HFFc6 (cell line): ENCODE results near the gene SDHC. TPM values are rescaled to one million over a fixed set of nuclear protein-coding genes. Genes with fewer than 3 reads are reported as not detected.
"Not testable (repeated sequence)": the region's sequence is repeated elsewhere in the genome, so short reads cannot be mapped to it uniquely, and the experiment has no call there.

Experiments used
- DNase-seq: peaks from one replicate; pipeline ENCODE4 v3.0.0-alpha.2; 2018
- H3K27ac Mint-ChIP-seq: 2 replicates; pipeline ENCODE4 v1.8.0; 2020; ENCODE audit warnings: mild to moderate bottlenecking, mixed read lengths
- H3K27me3 Mint-ChIP-seq: 2 replicates; pipeline ENCODE4 v1.8.0; 2021; ENCODE audit warnings: mild to moderate bottlenecking, moderate library complexity, mixed read lengths; ENCODE audit not compliant: insufficient read depth
- H3K36me3 Mint-ChIP-seq: 2 replicates; pipeline ENCODE4 v1.8.0; 2021; ENCODE audit warnings: low read depth, mixed read lengths
- H3K4me1 Mint-ChIP-seq: 2 replicates; pipeline ENCODE4 v1.8.0; 2020; ENCODE audit warnings: low read depth, mixed read lengths
- H3K4me3 Mint-ChIP-seq: 2 replicates; pipeline ENCODE4 v1.8.0; 2020; ENCODE audit warnings: mild to moderate bottlenecking, moderate library complexity, mixed read lengths
- H3K9me3 Mint-ChIP-seq: 2 replicates; pipeline ENCODE4 v1.8.0; 2020; ENCODE audit warnings: mild to moderate bottlenecking, mixed read lengths
- CTCF ChIP-seq: fragments of 200-600 bp; sonication (generic); IDR thresholded peaks from 2 replicates; pipeline ENCODE4 v1.5.0; 2021; ENCODE audit warnings: antibody characterized with exemption, mild to moderate bottlenecking
- total RNA-seq, 6 experiments: library from RNA; stranded (reverse); fragmentation: NEBNext Ultra II Directional; extraction: Animal tissue kit (Norgen Biotek cat#: 25700); gene quantifications; 2 replicates in 1 of 6; 3 replicates in 5 of 6; pipeline ENCODE4 v1.2.3, GENCODE V29; 2021

SDHC gene
- total RNA-seq, 6 experiments from 2014 or later: 237 to 285 (median 247) TPM

GRCh38 chr1:161408429-161409052 is 94.4 kb downstream of the SDHC start:
- TF ChIP-seq CTCF: no peak
- peaks cover 19% of the 10 kb centered on the region for H3K4me1 Mint-ChIP-seq
- H3K27ac Mint-ChIP-seq: no peak overlapping the region
- peaks cover 16% of the 10 kb centered on the region for H3K27me3 Mint-ChIP-seq
- H3K4me3 Mint-ChIP-seq: no peak overlapping the region
- H3K36me3 Mint-ChIP-seq: no peaks in the 10 kb centered on the region
- no peaks in the 10 kb centered on the region; the same call in 1 of the 2 replicates for H3K9me3 Mint-ChIP-seq
- DNase-seq: no peak

DNA sequence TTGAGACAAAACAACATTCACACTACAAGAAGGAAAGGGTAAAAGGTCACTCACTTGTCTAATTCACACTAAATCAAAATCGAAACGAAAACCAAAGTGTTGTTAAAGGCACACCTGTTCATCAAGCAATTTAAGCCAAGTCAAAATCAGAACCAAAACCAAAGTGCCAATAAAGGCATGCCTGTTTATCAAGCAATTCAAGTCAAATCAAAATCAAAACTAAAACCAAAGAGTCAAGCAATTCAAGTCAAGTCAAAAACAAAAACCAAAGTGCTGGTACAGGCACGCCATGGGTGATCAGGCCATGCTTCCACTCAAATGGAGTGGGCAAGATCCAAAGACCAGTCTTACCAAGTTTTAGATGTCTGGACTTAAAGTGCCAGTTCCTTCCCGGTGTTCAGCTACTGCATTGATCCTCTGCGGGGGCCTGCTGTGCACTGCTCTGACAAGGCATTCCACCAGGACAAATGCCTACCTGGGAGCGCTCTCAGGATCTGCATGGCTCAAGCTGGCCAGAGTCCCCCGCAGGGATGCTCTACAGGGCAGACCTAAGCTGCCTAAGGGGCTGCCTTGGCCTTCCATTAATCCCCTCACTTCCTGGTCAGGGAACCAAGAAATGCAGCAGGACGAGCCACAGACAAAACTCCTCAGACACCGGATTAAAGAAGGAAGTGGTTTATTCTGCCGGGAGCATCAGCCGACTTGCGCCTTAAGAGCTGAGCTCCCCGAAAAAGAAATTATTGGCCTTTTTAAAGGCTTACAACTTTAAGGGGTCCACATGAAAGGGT is 95.9 kb downstream of the SDHC start:
- DNase-seq, H3K27ac Mint-ChIP-seq, H3K36me3 Mint-ChIP-seq, H3K4me3 Mint-ChIP-seq, H3K9me3 Mint-ChIP-seq: not testable (repeated sequence)
- peaks cover 11% of the 10 kb centered on the region for H3K27me3 Mint-ChIP-seq
- H3K4me1 Mint-ChIP-seq: peaks cover 19% of the 10 kb centered on the region

DNA sequence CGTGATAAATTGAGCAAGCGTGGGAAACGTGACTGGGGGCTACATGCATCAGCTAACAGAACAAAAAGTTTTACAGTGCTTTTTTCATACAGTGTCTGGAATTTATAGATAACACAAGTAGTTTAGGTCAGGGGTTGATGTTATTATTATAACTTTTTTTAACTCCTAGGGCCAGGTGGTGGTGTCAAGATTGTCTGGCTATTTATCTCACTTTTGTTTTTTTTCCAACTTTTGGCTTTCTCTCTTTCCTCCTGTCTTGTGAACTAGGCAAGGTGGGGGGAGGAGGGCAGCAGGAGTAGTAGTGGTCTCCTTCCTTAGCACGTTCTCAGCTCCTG is 96.4 kb downstream of the SDHC start:
- not testable (repeated sequence) for H3K36me3 Mint-ChIP-seq, H3K4me3 Mint-ChIP-seq, DNase-seq, H3K27ac Mint-ChIP-seq, H3K9me3 Mint-ChIP-seq
- Mint-ChIP-seq H3K4me1 (peaks cover 19% of the 10 kb centered on the region), H3K27me3 (peaks cover 11% of the 10 kb centered on the region)

Other genes starting within 250 kb of the SDHC start
- gene ARHGAP30, start 244.5 kb upstream of the SDHC start, total RNA-seq: not detected
- gene NECTIN4, start 224.8 kb upstream of the SDHC start, total RNA-seq: under 1 TPM in 2 of 6 experiments, not detected in 4; 0.09 to 0.14 TPM
- 1 to 10 TPM; 1.3 to 2.7 (median 2.1) TPM for gene KLHDC9, start 216.0 kb upstream of the SDHC start, total RNA-seq
- gene PFDN2, start 196.3 kb upstream of the SDHC start, total RNA-seq: 100 to 1,000 TPM in 2 of 6 experiments, 10 to 100 TPM in 4; 77.4 to 114 (median 92.8) TPM
- 10 to 100 TPM; 26.2 to 35.1 (median 32.5) TPM for gene NIT1, start 196.3 kb upstream of the SDHC start, total RNA-seq
- 10 to 100 TPM; 29.8 to 39.2 (median 36.0) TPM for gene DEDD, start 181.7 kb upstream of the SDHC start, total RNA-seq
- 10 to 100 TPM; 83.8 to 92.6 (median 85.1) TPM for gene UFC1, start 160.4 kb upstream of the SDHC start, total RNA-seq
- 10 to 100 TPM; 16.6 to 18.9 (median 17.2) TPM for gene USP21, start 154.9 kb upstream of the SDHC start, total RNA-seq
- 10 to 100 TPM; 11.8 to 15.2 (median 13.5) TPM for gene PPOX, start 148.0 kb upstream of the SDHC start, total RNA-seq
- gene B4GALT3, start 136.9 kb upstream of the SDHC start, total RNA-seq: 10 to 100 TPM; 31.0 to 38.2 (median 35.4) TPM
- 1 to 10 TPM; 3.4 to 8.3 (median 6.5) TPM for gene ADAMTS4, start 115.3 kb upstream of the SDHC start, total RNA-seq
- 10 to 100 TPM; 81.5 to 90.8 (median 85.8) TPM for gene NDUFS2, start 112.0 kb upstream of the SDHC start, total RNA-seq
- gene FCER1G, start 99.1 kb upstream of the SDHC start, total RNA-seq: 1 to 10 TPM in 1 of 6 experiments, under 1 TPM in 4, not detected in 1; 0.33 to 1.0 (median 0.53) TPM
- not detected for gene APOA2, start 90.8 kb upstream of the SDHC start, total RNA-seq
- 10 to 100 TPM in 5 of 6 experiments, 1 to 10 TPM in 1; 9.8 to 13.6 (median 10.6) TPM for gene TOMM40L, start 88.3 kb upstream of the SDHC start, total RNA-seq
- gene NR1I3, start 76.2 kb upstream of the SDHC start, total RNA-seq: not detected
- not detected for gene PCP4L1, start 55.6 kb upstream of the SDHC start, total RNA-seq
- 1 to 10 TPM in 1 of 6 experiments, under 1 TPM in 5; 0.28 to 1.1 (median 0.64) TPM for gene MPZ, start 4.4 kb upstream of the SDHC start, total RNA-seq
- not detected for gene CFAP126, start 53.5 kb downstream of the SDHC start, total RNA-seq
- gene FCGR2A, start 191.1 kb downstream of the SDHC start, total RNA-seq: under 1 TPM; 0.12 to 0.57 (median 0.29) TPM
- under 1 TPM; 0.10 to 0.45 (median 0.19) TPM for gene HSPA6, start 210.2 kb downstream of the SDHC start, total RNA-seq
- not detected for gene FCGR3A, start 235.4 kb downstream of the SDHC start, total RNA-seq